ENCODE results near the gene RSRC1.
"Not testable (repeated sequence)": the region's sequence is repeated elsewhere in the genome, so short reads cannot be mapped to it uniquely, and the experiment has no call there.

RSRC1 gene

GRCh38 chr3:158471639-158472294, 361.9 kb downstream of the RSRC1 start:
- peak; percentile 88 for DNase-seq

- no peak for DNase-seq
Measured at GRCh38 chr3:158479051-158479450, 369.2 kb downstream of the RSRC1 start.

GRCh38 chr3:158483701-158484235, 373.9 kb downstream of the RSRC1 start:
- no peak for DNase-seq

- no peak for DNase-seq
Measured at GRCh38 chr3:158486200-158486599, 376.3 kb downstream of the RSRC1 start.

GRCh38 chr3:158488670-158489069, 378.8 kb downstream of the RSRC1 start:
- DNase-seq: no peak

GRCh38 chr3:158489181-158489580, 379.3 kb downstream of the RSRC1 start:
- no peak for DNase-seq

- no peak for DNase-seq
Measured at GRCh38 chr3:158491968-158492367, 382.1 kb downstream of the RSRC1 start.

GRCh38 chr3:158492685-158493084, 382.8 kb downstream of the RSRC1 start:
- no peak for DNase-seq

- no peak for DNase-seq
Measured at GRCh38 chr3:158493931-158494330, 384.0 kb downstream of the RSRC1 start.

- DNase-seq: no peak
Measured at GRCh38 chr3:158494673-158495072, 384.8 kb downstream of the RSRC1 start.

GRCh38 chr3:158495398-158495902, 385.6 kb downstream of the RSRC1 start:
- DNase-seq: not testable (repeated sequence)

- no peak for DNase-seq
Measured at GRCh38 chr3:158505117-158505516, 395.2 kb downstream of the RSRC1 start.

GRCh38 chr3:158506456-158506855, 396.6 kb downstream of the RSRC1 start:
- DNase-seq: no peak

GRCh38 chr3:158508481-158508880, 398.6 kb downstream of the RSRC1 start:
- DNase-seq: peak; percentile 26

GRCh38 chr3:158509891-158510290, 400.0 kb downstream of the RSRC1 start:
- DNase-seq: no peak

GRCh38 chr3:158516729-158517128, 406.8 kb downstream of the RSRC1 start:
- not testable (repeated sequence) for DNase-seq

- DNase-seq: no peak
Measured at GRCh38 chr3:158519776-158520175, 409.9 kb downstream of the RSRC1 start.

GRCh38 chr3:158520433-158520832, 410.5 kb downstream of the RSRC1 start:
- DNase-seq: no peak

- DNase-seq: peak; percentile 22
Measured at GRCh38 chr3:158522221-158523136, 412.6 kb downstream of the RSRC1 start.

- DNase-seq: no peak
Measured at GRCh38 chr3:158528076-158528674, 418.3 kb downstream of the RSRC1 start.

GRCh38 chr3:158531334-158531733, 421.4 kb downstream of the RSRC1 start:
- DNase-seq: no peak

GRCh38 chr3:158532099-158532734, 422.3 kb downstream of the RSRC1 start:
- peak; percentile 53 for DNase-seq

Data from fibroblast of skin of back (primary cell).